IPS-20b (cell line): Measurements from ENCODE around the gene DOCK3.
"Not testable (repeated sequence)": the region's sequence is repeated elsewhere in the genome, so short reads cannot be mapped to it uniquely, and the experiment has no call there.

Experiments used
- H3K27ac ChIP-seq: one replicate; pipeline ENCODE4 v1.5.1; 2013; ENCODE audit warnings: low read length
- H3K27me3 ChIP-seq: 2 replicates; pipeline ENCODE4 v1.6.1; 2013; ENCODE audit warnings: mild to moderate bottlenecking, low read length, inconsistent platforms; ENCODE audit not compliant: insufficient read depth
- H3K36me3 ChIP-seq: 2 replicates; pipeline ENCODE4 v1.6.1; 2013; ENCODE audit warnings: low read depth, mild to moderate bottlenecking, inconsistent platforms, low read length, moderate library complexity; ENCODE audit not compliant: insufficient read depth
- H3K4me1 ChIP-seq: 2 replicates; pipeline ENCODE4 v1.6.1; 2013; ENCODE audit warnings: mild to moderate bottlenecking, control low read depth, inconsistent platforms, low read length, moderate library complexity; ENCODE audit not compliant: insufficient read depth
- H3K4me3 ChIP-seq: 2 replicates; pipeline ENCODE4 v1.5.1; 2013; ENCODE audit warnings: mild to moderate bottlenecking, low read length, inconsistent platforms
- H3K9ac ChIP-seq: 2 replicates; pipeline ENCODE4 v1.6.1; 2013; ENCODE audit warnings: low read depth, mild to moderate bottlenecking, inconsistent platforms, low read length, moderate library complexity
- H3K9me3 ChIP-seq: 2 replicates; pipeline ENCODE4 v1.6.1; 2013; ENCODE audit warnings: mild to moderate bottlenecking, low read depth, low read length, inconsistent platforms; ENCODE audit not compliant: insufficient read depth

Gene DOCK3

DNA sequence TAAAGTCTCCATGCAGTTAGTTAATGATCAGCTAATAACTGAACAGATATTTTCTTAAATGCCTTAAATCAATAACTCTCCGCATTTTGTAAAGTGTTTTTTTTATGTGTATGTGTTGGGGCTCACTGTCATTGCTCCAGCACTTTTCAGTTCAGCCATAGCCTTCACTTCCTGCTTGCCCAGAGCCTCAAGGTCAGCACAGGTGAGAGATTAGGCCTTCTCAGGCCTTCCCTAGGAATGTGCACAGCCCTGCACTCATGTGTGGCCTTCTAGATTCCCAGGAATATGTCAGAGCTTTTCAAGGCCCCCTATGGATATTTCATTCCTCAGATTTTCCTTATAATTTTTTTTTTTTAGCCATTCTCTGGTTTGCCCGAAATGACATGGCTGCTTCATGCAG is 632.7 kb downstream of the DOCK3 start:
- no peak overlapping the region for H3K4me3 ChIP-seq
- no peaks in the 10 kb centered on the region for H3K27me3 ChIP-seq
- no peak overlapping the region for H3K9ac ChIP-seq
- H3K4me1 ChIP-seq = no peaks in the 10 kb centered on the region
- H3K9me3 ChIP-seq = peaks cover 3% of the 10 kb centered on the region; the same call in 1 of the 2 replicates
- no peaks in the 10 kb centered on the region; the same call in 1 of the 2 replicates for H3K36me3 ChIP-seq
- no peak overlapping the region for H3K27ac ChIP-seq

- H3K27ac ChIP-seq, H3K27me3 ChIP-seq, H3K4me1 ChIP-seq, H3K9ac ChIP-seq, H3K9me3 ChIP-seq, H3K4me3 ChIP-seq, H3K36me3 ChIP-seq: not testable (repeated sequence)
Observed at GRCh38 chr3:51307945-51308607, 633.3 kb downstream of the DOCK3 start.

- H3K36me3 ChIP-seq = peaks cover 3% of the 10 kb centered on the region; the same call in 1 of the 2 replicates
- H3K9ac ChIP-seq = no peak overlapping the region
- no peak overlapping the region for H3K27ac ChIP-seq
- no peak overlapping the region for H3K4me3 ChIP-seq
- no peaks in the 10 kb centered on the region for H3K27me3 ChIP-seq
- no peaks in the 10 kb centered on the region for H3K4me1 ChIP-seq
- H3K9me3 ChIP-seq = peaks cover 3% of the 10 kb centered on the region; the same call in 1 of the 2 replicates
Observed at GRCh38 chr3:51311055-51311454, 636.3 kb downstream of the DOCK3 start.

- Histone ChIP-seq H3K9me3 (no peaks in the 10 kb centered on the region), H3K27me3 (no peaks in the 10 kb centered on the region), H3K36me3 (no peaks in the 10 kb centered on the region), H3K27ac (no peak overlapping the region), H3K4me1 (no peaks in the 10 kb centered on the region), H3K4me3 (no peak overlapping the region), H3K9ac (no peak overlapping the region)
Observed at GRCh38 chr3:51328206-51328605, 653.5 kb downstream of the DOCK3 start.

GRCh38 chr3:51330046-51330445 is 655.3 kb downstream of the DOCK3 start:
- Histone ChIP-seq H3K4me3 (no peak overlapping the region), H3K4me1 (peaks cover 5% of the 10 kb centered on the region; the same call in 1 of the 2 replicates), H3K9ac (no peak overlapping the region), H3K27me3 (no peaks in the 10 kb centered on the region), H3K9me3 (no peaks in the 10 kb centered on the region), H3K36me3 (no peaks in the 10 kb centered on the region), H3K27ac (no peak overlapping the region)

DNA sequence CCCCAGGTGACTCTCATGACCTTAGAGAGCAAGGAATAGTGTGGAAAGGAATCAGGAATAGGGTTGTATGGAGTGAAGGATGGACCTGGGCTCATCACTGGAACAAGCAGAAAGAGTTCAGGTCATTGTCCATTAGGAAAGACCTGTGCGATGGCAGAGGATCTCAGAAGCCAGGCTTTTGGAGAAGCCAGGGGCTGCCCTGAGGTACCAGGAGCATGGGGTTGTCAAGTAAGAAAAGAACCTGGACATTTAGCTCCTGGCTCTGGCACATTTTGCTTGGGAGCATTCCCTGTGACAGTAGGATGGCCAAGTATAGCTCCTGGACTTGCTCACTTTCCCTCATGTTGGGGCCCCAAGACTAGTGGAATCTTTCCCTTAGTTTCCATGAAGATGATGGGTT is 657.4 kb downstream of the DOCK3 start:
- Histone ChIP-seq H3K4me1 (peaks cover 5% of the 10 kb centered on the region; the same call in 1 of the 2 replicates), H3K4me3 (no peak overlapping the region), H3K9ac (no peak overlapping the region), H3K27me3 (no peaks in the 10 kb centered on the region), H3K36me3 (no peaks in the 10 kb centered on the region), H3K9me3 (no peaks in the 10 kb centered on the region), H3K27ac (no peak overlapping the region)

DNA sequence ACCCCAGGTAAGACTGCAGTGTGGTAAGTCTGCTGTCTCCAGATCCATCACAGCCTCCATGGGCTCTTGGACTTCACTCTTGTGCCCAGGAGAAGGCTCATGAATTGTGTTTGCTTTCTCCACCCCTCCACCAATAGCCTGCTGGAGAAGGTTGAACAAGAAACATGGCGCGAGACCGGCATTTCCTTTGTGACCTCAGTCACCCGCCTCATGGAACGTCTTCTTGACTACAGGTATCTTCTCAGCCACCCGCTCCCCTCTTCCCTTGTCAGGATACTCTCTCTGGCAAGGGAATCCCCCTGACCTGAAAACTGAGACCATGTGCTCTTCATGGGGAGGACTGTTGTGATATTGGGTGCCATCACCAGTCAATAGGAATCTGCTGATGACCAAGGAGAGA is 658.3 kb downstream of the DOCK3 start:
- peaks cover 5% of the 10 kb centered on the region; the same call in 1 of the 2 replicates for H3K4me1 ChIP-seq
- no peak overlapping the region for H3K9ac ChIP-seq
- no peaks in the 10 kb centered on the region for H3K27me3 ChIP-seq

DNA sequence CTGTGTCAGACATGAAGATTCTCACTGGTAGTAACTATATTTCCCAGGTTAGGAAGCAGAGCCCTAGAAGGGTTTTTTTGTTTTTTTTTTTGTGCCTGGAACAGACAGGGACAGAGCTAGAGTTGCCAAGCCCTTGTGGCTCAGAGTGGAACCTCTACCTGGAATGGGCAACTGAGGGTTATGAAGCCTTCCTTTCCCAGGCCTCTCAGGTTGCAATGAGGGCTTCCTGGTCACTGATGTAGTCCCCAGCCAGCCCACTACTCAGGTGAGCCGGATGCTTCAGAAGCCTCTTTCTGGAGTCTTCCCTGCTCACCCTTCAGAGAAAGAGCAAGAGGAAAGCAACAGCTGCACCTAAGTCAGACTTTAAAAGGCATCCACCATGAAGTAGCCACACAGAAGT is 661.5 kb downstream of the DOCK3 start:
- Histone ChIP-seq H3K4me3 (no peak overlapping the region), H3K36me3 (peaks cover 5% of the 10 kb centered on the region; the same call in 1 of the 2 replicates), H3K4me1 (peaks cover 11% of the 10 kb centered on the region), H3K9ac (no peak overlapping the region), H3K9me3 (no peaks in the 10 kb centered on the region), H3K27ac (no peak overlapping the region), H3K27me3 (no peaks in the 10 kb centered on the region)

More for the DNA sequence above, 658.3 kb downstream of the DOCK3 start:
- Histone ChIP-seq H3K27ac (no peak overlapping the region), H3K36me3 (no peaks in the 10 kb centered on the region), H3K9me3 (no peaks in the 10 kb centered on the region), H3K4me3 (no peak overlapping the region)

DNA sequence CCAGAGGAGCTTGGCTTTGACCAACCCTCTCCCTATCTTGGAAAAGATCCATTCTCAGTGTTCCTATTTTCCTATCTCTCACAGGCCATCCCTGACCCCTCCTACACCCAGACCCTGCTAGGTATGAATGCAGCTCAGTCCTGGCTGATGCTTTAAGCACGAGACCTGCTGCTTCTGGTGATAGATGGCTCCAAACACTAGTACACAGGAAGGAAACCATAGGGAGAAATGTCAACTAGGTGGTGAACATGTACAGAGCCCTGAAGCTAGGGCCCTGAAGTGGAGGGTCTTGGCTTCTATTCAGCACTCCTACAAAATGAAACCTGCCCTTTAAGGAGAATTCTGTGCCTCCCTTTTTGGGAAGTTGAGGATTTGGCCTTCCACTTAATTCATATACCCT is 662.9 kb downstream of the DOCK3 start:
- Histone ChIP-seq H3K9me3 (no peaks in the 10 kb centered on the region), H3K4me1 (peaks cover 11% of the 10 kb centered on the region), H3K9ac (no peak overlapping the region), H3K36me3 (peaks cover 5% of the 10 kb centered on the region; the same call in 1 of the 2 replicates), H3K27me3 (no peaks in the 10 kb centered on the region), H3K4me3 (no peak overlapping the region), H3K27ac (no peak overlapping the region)

DNA sequence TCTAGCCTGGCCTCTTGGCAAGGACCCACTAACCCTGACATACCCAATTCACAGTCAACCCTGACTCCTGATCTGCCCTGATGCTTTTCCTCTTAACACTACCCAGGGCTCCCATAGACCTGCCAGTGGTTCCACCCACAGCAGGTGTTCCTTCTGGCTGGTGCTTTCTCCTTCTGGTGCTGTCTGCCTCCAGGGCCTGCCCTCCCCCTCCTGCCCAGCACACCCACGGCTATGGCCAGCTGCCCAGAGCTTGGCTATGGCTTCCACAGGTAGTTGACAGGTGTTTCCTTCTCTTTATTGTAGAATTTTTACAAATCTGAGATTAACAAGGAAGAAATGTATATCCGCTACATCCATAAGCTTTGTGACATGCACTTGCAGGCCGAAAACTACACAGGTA is 663.9 kb downstream of the DOCK3 start:
- Histone ChIP-seq H3K9me3 (no peaks in the 10 kb centered on the region), H3K4me3 (no peak overlapping the region), H3K36me3 (peaks cover 5% of the 10 kb centered on the region; the same call in 1 of the 2 replicates), H3K27me3 (no peaks in the 10 kb centered on the region), H3K9ac (no peak overlapping the region), H3K27ac (no peak overlapping the region), H3K4me1 (peaks cover 11% of the 10 kb centered on the region)

DNA sequence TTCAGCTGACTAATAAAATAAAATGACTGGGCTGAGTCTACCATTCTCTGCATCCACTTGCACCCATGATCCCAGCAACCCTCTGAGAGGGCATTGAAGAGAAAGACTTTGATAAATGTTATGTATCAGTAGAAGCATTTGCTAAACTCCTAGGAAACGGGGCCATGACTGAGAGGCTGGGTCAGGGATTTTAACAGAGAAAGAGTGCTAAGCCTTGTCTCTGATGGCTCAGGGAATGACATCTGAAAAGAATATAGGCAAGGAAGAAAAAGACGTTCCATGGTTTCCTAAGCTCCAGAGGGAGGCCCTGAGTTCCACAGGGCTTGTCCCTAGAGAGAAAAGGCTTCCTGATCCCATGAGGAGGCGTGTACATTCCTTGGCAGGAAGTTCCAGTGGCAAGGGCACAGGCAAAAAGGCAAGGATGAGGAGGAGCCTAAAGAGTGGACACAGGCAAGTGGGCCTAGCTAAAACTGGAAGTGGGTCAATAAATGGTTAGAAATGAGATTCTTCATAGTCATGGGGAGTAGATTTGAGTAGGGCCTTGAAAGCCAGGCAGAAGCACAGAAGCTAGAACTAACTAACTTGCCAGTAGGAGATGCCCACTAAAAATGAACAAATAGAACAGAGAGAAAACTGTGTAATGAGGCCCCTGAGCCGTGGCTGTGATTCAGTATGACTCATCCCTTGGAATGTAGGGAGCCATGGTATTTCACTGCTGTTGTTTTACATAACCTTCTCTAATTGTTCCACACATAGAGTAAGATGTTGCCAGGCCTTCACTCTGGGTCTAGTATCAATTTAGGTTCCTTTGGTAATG is 665.5 kb downstream of the DOCK3 start:
- H3K9me3 ChIP-seq = no peaks in the 10 kb centered on the region
- no peaks in the 10 kb centered on the region for H3K27me3 ChIP-seq
- H3K4me3 ChIP-seq = no peak overlapping the region
- H3K9ac ChIP-seq = no peak overlapping the region
- H3K4me1 ChIP-seq = peaks cover 6% of the 10 kb centered on the region; the same call in 1 of the 2 replicates
- no peak overlapping the region for H3K27ac ChIP-seq
- peaks cover 5% of the 10 kb centered on the region; the same call in 1 of the 2 replicates for H3K36me3 ChIP-seq
